Common myeloid progenitor, CD34-positive (primary cell): ENCODE data around the gene NAPSA. TPM values are rescaled to one million over a fixed set of nuclear protein-coding genes. Genes with fewer than 3 reads are reported as not detected.

Source experiments
- CTCF ChIA-PET: fragments of 350-600 bp; sonication (Branson Sonifier 250); formaldehyde crosslinking; loops from one replicate; lab custom pipeline; 2021; ENCODE audit warnings: antibody characterized with exemption; lab: Charles Lee
- POLR2A ChIA-PET: fragments of 350-600 bp; sonication (Branson Sonifier 250); formaldehyde crosslinking; loops from one replicate; lab custom pipeline; 2021; ENCODE audit warnings: antibody characterized with exemption; lab: Charles Lee
- DNase-seq, 3 donors: peaks; one replicate each; pipeline versions ENCODE4 v3.0.0 to v3.0.0-alpha.2; 2013
- H3K27ac ChIP-seq, 2 experiments: 1 replicate in 1 of 2; 2 replicates in 1 of 2; pipeline ENCODE4 v1.7.0; 2013; ENCODE audit warnings: inconsistent platforms in 2 of 2, low read length in 2 of 2, mild to moderate bottlenecking in 2 of 2, low read depth in 1 of 2, moderate library complexity in 1 of 2; ENCODE audit not compliant: severe bottlenecking in 2 of 2, insufficient read depth in 1 of 2, poor library complexity in 1 of 2
- H3K27me3 ChIP-seq, 5 experiments: replicated peaks in 2 of 5; 1 replicate in 3 of 5; 2 replicates in 2 of 5; pipeline versions ENCODE4 v1.6.1 to v1.7.0; 2013; ENCODE audit warnings: low read length in 4 of 5, mild to moderate bottlenecking in 2 of 5, moderate library complexity in 2 of 5, inconsistent platforms in 1 of 5; ENCODE audit not compliant: insufficient read depth in 5 of 5, control insufficient read depth in 4 of 5
- H3K36me3 ChIP-seq, 4 experiments: 1 replicate in 2 of 4; 2 replicates in 2 of 4; pipeline versions ENCODE4 v1.6.1 to v1.7.0; 2013; ENCODE audit warnings: low read length in 3 of 4, control low read depth in 1 of 4, mild to moderate bottlenecking in 1 of 4; ENCODE audit not compliant: control insufficient read depth in 4 of 4, insufficient read depth in 4 of 4
- H3K4me1 ChIP-seq, 4 experiments: 1 replicate in 3 of 4; 2 replicates in 1 of 4; pipeline versions ENCODE4 v1.6.1 to v1.7.1; 2013; ENCODE audit warnings: low read length in 3 of 4, mild to moderate bottlenecking in 3 of 4, control low read depth in 1 of 4, inconsistent platforms in 1 of 4, moderate library complexity in 1 of 4; ENCODE audit not compliant: control insufficient read depth in 4 of 4, insufficient read depth in 4 of 4; ENCODE audit errors: control extremely low read depth in 1 of 4
- H3K4me3 ChIP-seq, 7 experiments: 1 replicate in 4 of 7; 2 replicates in 3 of 7; pipeline versions ENCODE4 v1.5.1 to v1.7.0; 2013; ENCODE audit warnings: mild to moderate bottlenecking in 7 of 7, low read length in 6 of 7, moderate library complexity in 6 of 7, inconsistent platforms in 2 of 7, low read depth in 2 of 7, control low read depth in 1 of 7; ENCODE audit not compliant: insufficient read depth in 4 of 7, control insufficient read depth in 1 of 7; ENCODE audit errors: extremely low read depth in 1 of 7
- H3K9me3 ChIP-seq, 5 experiments: 1 replicate in 4 of 5; 2 replicates in 1 of 5; pipeline versions ENCODE4 v1.6.1 to v1.7.1; 2013; ENCODE audit warnings: low read length in 4 of 5, mild to moderate bottlenecking in 2 of 5, inconsistent platforms in 1 of 5, low read depth in 1 of 5, moderate library complexity in 1 of 5; ENCODE audit not compliant: control insufficient read depth in 4 of 5, insufficient read depth in 2 of 5; ENCODE audit errors: control extremely low read depth in 1 of 5
- WGBS: methylation state at CpG from one replicate; pipeline ENCODE4 v1.1.5; 2013; ENCODE audit not compliant: insufficient coverage; 5-methylcytosine and 5-hydroxymethylcytosine counted together
- polyA plus RNA-seq: library from polyadenylated mRNA; unstranded; fragments of 120-200 nt; gene quantifications from one replicate; pipeline ENCODE4 v1.2.1, GENCODE V29; 2013

NAPSA gene
- polyA plus RNA-seq = 3.0 TPM

DNA sequence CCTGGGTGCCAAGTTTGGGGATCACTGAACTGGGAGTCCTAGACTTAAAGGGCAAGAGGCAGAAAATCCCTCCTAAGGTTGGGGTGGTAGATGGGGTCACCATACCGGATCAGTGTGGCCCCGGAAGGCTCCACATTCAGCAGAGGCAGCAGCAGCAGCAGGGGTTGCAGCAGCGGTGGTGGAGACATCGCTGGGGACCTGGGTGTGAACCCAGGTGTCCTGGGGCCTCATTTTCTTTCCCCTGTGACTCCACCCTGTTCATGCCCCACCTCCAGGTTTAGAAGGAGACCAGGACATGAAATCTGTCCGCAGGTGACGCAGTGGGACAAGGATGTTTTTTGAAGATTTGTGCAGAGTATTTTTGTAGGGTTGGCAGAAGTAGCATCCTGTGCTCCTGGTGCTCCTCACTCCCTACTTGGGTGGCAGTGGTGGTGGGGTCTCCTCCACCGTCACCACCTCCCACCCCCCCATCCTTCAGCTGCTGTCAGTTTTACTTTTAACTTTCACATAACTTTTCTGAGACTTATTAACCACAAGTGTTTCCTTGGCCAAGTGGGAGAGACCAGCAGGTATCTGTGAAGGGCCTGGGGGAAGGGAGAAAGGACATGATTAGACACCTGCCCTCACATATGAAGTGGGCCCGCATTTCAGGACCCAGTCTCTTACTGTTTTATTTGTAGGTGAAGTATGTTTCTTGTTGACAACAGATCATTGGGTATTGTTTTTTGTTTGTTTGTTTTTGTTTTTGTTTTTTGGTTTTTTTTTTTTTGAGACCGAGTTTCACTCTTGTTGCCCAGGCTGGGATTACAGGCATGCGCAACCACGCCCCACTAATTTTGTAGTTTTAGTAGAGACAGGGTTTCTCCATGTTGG, at the start of gene NAPSA:
Gene NAPSA, minus strand, starts transcription at position 206 of the 873 bp plus-strand sequence. Its CDS starts 18 bp downstream, at position 188.
- WGBS = 96% methylated on average over 5 of the region's 11 CpGs

DNA sequence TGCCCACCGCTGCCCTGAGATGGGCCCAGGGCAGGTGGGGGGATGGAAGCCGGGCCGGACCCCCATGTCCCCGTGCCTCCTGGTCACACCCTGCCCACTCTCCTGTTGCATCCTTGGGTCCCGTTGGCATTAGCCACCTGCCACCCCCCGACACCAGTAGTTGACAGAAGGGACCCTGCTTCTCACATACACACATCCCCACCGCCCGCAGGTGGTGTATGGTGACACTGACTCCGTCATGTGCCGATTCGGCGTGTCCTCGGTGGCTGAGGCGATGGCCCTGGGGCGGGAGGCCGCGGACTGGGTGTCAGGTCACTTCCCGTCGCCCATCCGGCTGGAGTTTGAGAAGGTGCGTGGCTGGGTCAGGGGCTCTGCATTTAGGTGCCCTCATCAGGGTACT, 48.1 kb upstream of the NAPSA start:
- H3K27ac ChIP-seq = no peak overlapping the region
- DNase-seq = no peak
- H3K9me3 ChIP-seq = peaks cover 0 to 1% (median 0%) of the 10 kb centered on the region in 5 experiments
- ChIA-PET POLR2A (no interaction called here), CTCF (interaction anchor here (1.0 kb wide), 1 partner anchor 45 kb away, joined by 3 read pairs; no protein-coding TSS in a partner anchor)
- H3K4me3 ChIP-seq = no peak overlapping the region
- H3K4me1 ChIP-seq = peaks cover 0 to 30% (median 22%) of the 10 kb centered on the region in 4 experiments
- H3K36me3 ChIP-seq = peaks cover 2 to 58% (median 21%) of the 10 kb centered on the region in 4 experiments
- 97% methylated on average over 15 of the region's 21 CpGs for WGBS
- H3K27me3 ChIP-seq = peaks cover 0 to 2% (median 0%) of the 10 kb centered on the region in 5 experiments

More for the DNA sequence above, at the start of gene NAPSA:
- no peaks in the 10 kb centered on the region for H3K27me3 ChIP-seq
- H3K36me3 ChIP-seq = no peaks in the 10 kb centered on the region
- peaks cover 0 to 14% (median 9%) of the 10 kb centered on the region in 4 experiments for H3K4me1 ChIP-seq
- no peaks in the 10 kb centered on the region for H3K9me3 ChIP-seq
- no peak within 1 kb of the TSS for H3K4me3 ChIP-seq
- no peak for DNase-seq
- no peak within 1 kb of the TSS for H3K27ac ChIP-seq
- POLR2A ChIA-PET = no interaction called here
- CTCF ChIA-PET = interaction anchor here (0.9 to 4.4 kb wide), 7 partner anchors 8 to 359 kb away, joined by 3 to 17 read pairs (median 4); no protein-coding TSS in a partner anchor

DNA sequence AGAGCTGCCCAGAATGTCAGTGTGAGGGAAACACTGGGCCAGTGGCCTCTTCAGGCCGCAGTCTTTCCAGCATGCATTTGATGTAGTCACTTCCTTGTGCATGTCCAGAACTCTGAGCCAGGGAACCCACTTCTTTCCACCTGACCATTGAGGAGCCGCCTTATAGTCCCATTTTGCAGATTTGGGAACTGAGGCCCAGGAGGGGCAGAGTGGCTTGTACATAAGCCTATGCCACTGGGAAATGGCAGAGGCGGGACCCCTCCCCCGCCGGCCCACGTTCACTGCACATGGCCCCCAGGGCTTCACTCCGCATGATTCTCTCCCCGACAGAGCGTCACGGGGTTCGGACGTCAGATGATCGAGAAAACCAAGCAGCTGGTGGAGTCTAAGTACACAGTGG, 47.7 kb upstream of the NAPSA start:
- ChIA-PET POLR2A (no interaction called here), CTCF (interaction anchor here (1.0 kb wide), 1 partner anchor 44 kb away, joined by 3 read pairs; no protein-coding TSS in a partner anchor)
- H3K36me3 ChIP-seq = peaks cover 2 to 59% (median 22%) of the 10 kb centered on the region in 4 experiments
- no peak overlapping the region for H3K4me3 ChIP-seq
- H3K27ac ChIP-seq = no peak overlapping the region
- 94% methylated on average over 9 of the region's 13 CpGs for WGBS
- no peaks in the 10 kb centered on the region for H3K27me3 ChIP-seq
- peaks cover 0 to 1% (median 0%) of the 10 kb centered on the region in 5 experiments for H3K9me3 ChIP-seq
- no peak for DNase-seq
- H3K4me1 ChIP-seq = peaks cover 0 to 26% (median 20%) of the 10 kb centered on the region in 4 experiments

DNA sequence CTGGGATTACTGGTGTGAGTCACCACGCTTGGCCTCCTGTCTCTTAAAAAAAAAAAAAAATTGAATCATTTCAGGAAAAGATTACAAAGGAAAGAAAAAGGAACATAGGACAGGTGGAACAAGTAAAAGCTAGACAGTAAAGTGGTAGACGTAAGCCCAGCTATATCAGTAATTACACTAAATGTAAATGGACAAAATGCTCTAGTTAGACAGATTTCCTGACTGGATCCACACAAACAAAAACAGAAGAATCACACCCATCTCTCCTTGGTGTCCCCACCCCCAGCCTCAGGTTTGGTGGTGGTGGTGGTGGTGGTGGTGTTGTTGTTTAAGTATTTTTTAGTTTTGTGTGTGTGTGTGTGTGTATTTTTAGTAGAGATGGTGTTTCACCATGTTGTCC, 47.0 kb upstream of the NAPSA start:
- Histone ChIP-seq H3K27ac (no peak overlapping the region), H3K4me1 (peaks cover 0 to 24% (median 20%) of the 10 kb centered on the region in 4 experiments), H3K36me3 (peaks cover 2 to 57% (median 22%) of the 10 kb centered on the region in 4 experiments), H3K27me3 (no peaks in the 10 kb centered on the region), H3K9me3 (peaks cover 0 to 1% (median 0%) of the 10 kb centered on the region in 5 experiments), H3K4me3 (no peak overlapping the region)
- no peak for DNase-seq
- POLR2A ChIA-PET = interaction anchor here (0.7 kb wide), 1 partner anchor 27 kb away, joined by 4 read pairs; no protein-coding TSS in a partner anchor
- CTCF ChIA-PET = interaction anchor here (1.0 to 1.3 kb wide), 2 partner anchors 43 to 48 kb away, joined by 3 read pairs; no protein-coding TSS in a partner anchor
- WGBS = no CpG with 5 or more reads among the region's 2 CpGs

DNA sequence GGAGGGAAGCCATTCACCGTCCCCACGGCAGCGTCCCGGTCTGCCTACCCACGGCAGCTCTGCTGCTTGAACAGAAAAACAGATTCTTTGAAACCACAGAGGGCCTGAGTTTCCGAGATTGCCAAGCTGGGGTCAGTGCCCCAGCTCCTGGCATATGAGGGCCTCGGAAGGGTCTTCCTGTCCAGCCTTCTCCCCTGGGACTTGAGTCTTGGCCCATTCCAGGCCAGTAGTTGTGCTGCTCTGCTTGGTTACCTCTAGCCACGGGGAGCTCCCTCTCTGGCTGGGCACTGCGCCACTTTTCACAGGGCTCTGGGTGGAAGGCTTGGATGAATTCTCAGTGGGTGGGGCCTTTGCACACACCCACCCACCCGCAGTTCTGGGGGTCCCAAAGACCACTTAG, 44.7 kb upstream of the NAPSA start:
- H3K4me1 ChIP-seq = peaks cover 0 to 8% (median 7%) of the 10 kb centered on the region in 4 experiments
- peaks cover 2 to 73% (median 30%) of the 10 kb centered on the region in 4 experiments for H3K36me3 ChIP-seq
- POLR2A ChIA-PET = no interaction called here
- H3K9me3 ChIP-seq = peaks cover 0 to 1% (median 0%) of the 10 kb centered on the region in 5 experiments
- CTCF ChIA-PET = interaction anchor here (1.4 kb wide), 1 partner anchor 18 kb away, joined by 4 read pairs; no protein-coding TSS in a partner anchor
- 98% methylated on average over 7 of the region's 10 CpGs for WGBS
- H3K4me3 ChIP-seq = no peak overlapping the region
- no peaks in the 10 kb centered on the region for H3K27me3 ChIP-seq
- H3K27ac ChIP-seq = no peak overlapping the region
- no peak for DNase-seq

DNA sequence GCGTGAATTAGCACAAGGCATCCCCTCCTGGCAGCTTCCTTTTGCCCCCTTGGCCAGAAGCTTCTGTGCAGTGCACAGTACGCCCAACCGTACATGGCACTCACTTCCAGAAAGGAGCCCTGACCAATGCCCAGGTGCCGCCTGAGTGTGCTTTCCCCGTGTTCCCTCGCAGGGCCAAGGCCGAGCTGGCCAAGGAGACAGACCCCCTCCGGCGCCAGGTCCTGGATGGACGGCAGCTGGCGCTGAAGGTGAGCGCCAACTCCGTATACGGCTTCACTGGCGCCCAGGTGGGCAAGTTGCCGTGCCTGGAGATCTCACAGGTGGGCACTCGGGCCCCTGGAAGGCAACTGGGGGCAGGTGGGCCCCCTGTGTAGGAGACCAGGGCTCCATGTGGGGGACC, 43.9 kb upstream of the NAPSA start:
- Histone ChIP-seq H3K4me1 (peaks cover 0 to under 1% (median under 1%) of the 10 kb centered on the region in 4 experiments), H3K27ac (no peak overlapping the region), H3K27me3 (no peaks in the 10 kb centered on the region), H3K9me3 (peaks cover 0 to 1% (median 0%) of the 10 kb centered on the region in 5 experiments), H3K36me3 (peaks cover 2 to 71% (median 32%) of the 10 kb centered on the region in 4 experiments), H3K4me3 (no peak overlapping the region)
- 97% methylated on average over 17 of the region's 17 CpGs for WGBS
- CTCF ChIA-PET = interaction anchor here (1.4 kb wide), 1 partner anchor 19 kb away, joined by 4 read pairs; no protein-coding TSS in a partner anchor
- no peak for DNase-seq
- POLR2A ChIA-PET = no interaction called here
